Pancreas (tissue), 10 donors: ENCODE results near the gene DLGAP1. TPM values are rescaled to one million over a fixed set of nuclear protein-coding genes. Genes with fewer than 3 reads are reported as not detected.

ENCODE experiments used
- ATAC-seq, 4 donors: fragments of 200-7000 bp; cut with Tn5 transposase; one replicate each; pipeline versions ENCODE4 v1.8.0 to v1.9.1; 2020; ENCODE audit warnings: mild to moderate bottlenecking in 4 of 4, moderate library complexity in 4 of 4
- DNase-seq, 6 donors: peaks; one replicate each; pipeline ENCODE4 v3.0.0-alpha.2; 2020
- FAIRE-seq: peaks from 2 replicates; lab custom pipeline; 2012; peaks lifted over from hg19 to GRCh38; lab: Jason Lieb, UNC
- H3K27ac ChIP-seq, 4 donors: fragments of 200-600 bp; sonication (generic); 1 replicate in 3 of 4; 2 replicates in 1 of 4; pipeline versions ENCODE4 v1.5.0 to v1.8.0; 2020
- H3K27me3 ChIP-seq, 4 donors: fragments of 200-600 bp; one replicate each; pipeline ENCODE4 v1.8.0; 2021
- H3K36me3 ChIP-seq, 3 donors: fragments of 200-600 bp; sonication (generic) in 1 of 3; one replicate each; pipeline versions ENCODE4 v1.5.0 to v1.8.0; 2020 to 2021
- H3K4me1 ChIP-seq, 3 donors: fragments of 200-600 bp; one replicate each; pipeline ENCODE4 v1.8.0; 2021
- H3K4me3 ChIP-seq, 4 donors: fragments of 200-600 bp; sonication (generic) in 2 of 4; one replicate each; pipeline versions ENCODE4 v1.5.0 to v1.8.0; 2020 to 2021
- H3K9me3 ChIP-seq, 4 donors: fragments of 200-600 bp; one replicate each; pipeline ENCODE4 v1.8.0; 2021
- WGBS, 2 donors: extraction: QIAGEN DNeasy Blood & Tissue Kit; methylation state at CpG; one replicate each; pipeline ENCODE4 v1.1.7; 2013; 5-methylcytosine and 5-hydroxymethylcytosine counted together
- intact Hi-C, 3 donors: fragments of 100-400 bp; cut with DNase I; formaldehyde crosslinking; loops; one replicate each; pipeline versions ENCODE4 v1.11.1 to v1.14.2; 2022
- polyA plus RNA-seq, 2 donors: library from polyadenylated mRNA; stranded (reverse); fragments of 200-250 nt; gene quantifications; one replicate each; pipeline ENCODE4 v1.2.3, GENCODE V29; 2013
- total RNA-seq, 6 donors: library from RNA; stranded (reverse); fragmentation: NEBNext Ultra II Directional in 4 of 6; extraction: Animal tissue kit (Norgen Biotek cat#: 25700) in 4 of 6; gene quantifications; one replicate each; pipeline versions ENCODE4 v1.2.1 to v1.2.4, GENCODE V29; 2021 to 2023
- TF ChIP-seq, protein P1 (sequence below), 4 donors: fragments of 200-600 bp; sonication (generic) in 3 of 4; IDR thresholded peaks; one replicate each; pipeline versions ENCODE4 v1.5.0 to v1.8.0; 2021; ENCODE audit warnings: antibody characterized with exemption in 4 of 4
- donor health status: healthy with polysubstance abuse.
- donor health status: DM: no; HTN: no; CAD: no; lungs with moderate emphysema.
- donor health status: DM: no; HTN: no; CAD: no.
- donor health status: control.
- donor health status: control.
- donor health status: Bipolar disorder and iron deficiency.
- donor health status: DM: yes; HTN: yes; CAD: no.
- donor health status: DM: no; HTN: no; CAD: no.
- donor health status: DM: no; HTN: no; CAD: no.
- donor health status: DM: yes; HTN: yes; CAD: no.

DLGAP1 gene
- total and polyA plus RNA-seq, 8 donors: 0.12 to 0.62 (median 0.30) TPM; not detected in 2

DNA sequence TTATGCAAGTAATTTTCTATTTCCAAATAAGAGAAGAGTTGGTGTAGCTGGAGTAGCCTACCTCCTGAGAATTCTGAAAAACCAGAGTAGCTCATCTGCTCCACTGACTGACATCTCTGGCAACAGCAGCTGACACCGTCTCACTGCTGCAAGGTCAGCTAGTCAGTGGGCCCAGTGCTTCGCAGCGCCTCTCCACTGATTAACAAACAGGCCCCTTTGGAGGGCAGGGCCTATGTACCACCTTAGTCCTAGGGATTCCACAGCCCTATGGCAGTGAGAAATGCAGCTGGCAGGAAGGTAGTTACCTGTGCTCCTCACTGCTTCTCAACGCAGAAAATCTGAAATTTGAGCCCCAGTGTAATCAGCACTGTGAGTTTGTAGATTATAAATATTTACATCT lies 97.5 kb downstream of the DLGAP1 start:
- WGBS, 2 donors: 26 to 31% methylated on average over 4 of the region's 4 CpGs

DNA sequence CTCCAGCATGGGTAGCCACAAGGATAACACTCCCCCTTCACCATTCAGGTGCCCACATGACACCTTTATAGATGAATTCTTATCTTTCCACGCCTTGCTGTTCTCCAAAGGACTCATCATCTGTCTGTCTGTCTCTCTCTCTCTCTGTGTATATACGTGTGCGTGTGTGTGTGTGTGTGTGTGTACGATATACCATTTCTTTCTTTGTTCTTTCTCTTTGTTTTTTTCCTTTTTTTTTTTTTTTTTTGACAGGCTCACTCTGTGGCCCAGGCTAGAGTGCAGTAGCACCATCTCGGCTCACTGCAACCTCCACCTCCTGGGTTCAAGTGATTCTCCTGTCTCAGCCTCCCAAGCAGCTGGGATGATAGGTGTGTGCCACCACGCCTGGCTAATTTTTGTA lies 98.2 kb downstream of the DLGAP1 start:
- 87 to 91% methylated on average over 6 of the region's 6 CpGs for WGBS, 2 donors
- FAIRE-seq (no peak), DNase-seq (no peak), ATAC-seq (no peak)
- intact Hi-C loops: no loop called here
- no peak overlapping the region for H3K27ac ChIP-seq
- H3K36me3 ChIP-seq: no peaks in the 10 kb centered on the region
- TF ChIP-seq, protein P1, sequence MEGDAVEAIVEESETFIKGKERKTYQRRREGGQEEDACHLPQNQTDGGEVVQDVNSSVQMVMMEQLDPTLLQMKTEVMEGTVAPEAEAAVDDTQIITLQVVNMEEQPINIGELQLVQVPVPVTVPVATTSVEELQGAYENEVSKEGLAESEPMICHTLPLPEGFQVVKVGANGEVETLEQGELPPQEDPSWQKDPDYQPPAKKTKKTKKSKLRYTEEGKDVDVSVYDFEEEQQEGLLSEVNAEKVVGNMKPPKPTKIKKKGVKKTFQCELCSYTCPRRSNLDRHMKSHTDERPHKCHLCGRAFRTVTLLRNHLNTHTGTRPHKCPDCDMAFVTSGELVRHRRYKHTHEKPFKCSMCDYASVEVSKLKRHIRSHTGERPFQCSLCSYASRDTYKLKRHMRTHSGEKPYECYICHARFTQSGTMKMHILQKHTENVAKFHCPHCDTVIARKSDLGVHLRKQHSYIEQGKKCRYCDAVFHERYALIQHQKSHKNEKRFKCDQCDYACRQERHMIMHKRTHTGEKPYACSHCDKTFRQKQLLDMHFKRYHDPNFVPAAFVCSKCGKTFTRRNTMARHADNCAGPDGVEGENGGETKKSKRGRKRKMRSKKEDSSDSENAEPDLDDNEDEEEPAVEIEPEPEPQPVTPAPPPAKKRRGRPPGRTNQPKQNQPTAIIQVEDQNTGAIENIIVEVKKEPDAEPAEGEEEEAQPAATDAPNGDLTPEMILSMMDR (IDR thresholded peaks at IDR 0.05): no peak
- H3K4me3 ChIP-seq: no peak overlapping the region
- H3K9me3 ChIP-seq: no peaks in the 10 kb centered on the region
- no peaks in the 10 kb centered on the region for H3K4me1 ChIP-seq
- H3K27me3 ChIP-seq: no peaks in the 10 kb centered on the region

More for the DNA sequence above, 97.5 kb downstream of the DLGAP1 start:
- no peaks in the 10 kb centered on the region for H3K4me1 ChIP-seq
- no peak for DNase-seq
- no peaks in the 10 kb centered on the region for H3K9me3 ChIP-seq
- H3K27me3 ChIP-seq: no peaks in the 10 kb centered on the region
- no peaks in the 10 kb centered on the region for H3K36me3 ChIP-seq
- TF ChIP-seq, protein P1 (IDR thresholded peaks at IDR 0.05): no peak
- no peak overlapping the region for H3K4me3 ChIP-seq
- no peak overlapping the region for H3K27ac ChIP-seq
- FAIRE-seq: no peak
- intact Hi-C loops: no loop called here
- ATAC-seq: peak in 1 of 4 donors; percentile 18

DNA sequence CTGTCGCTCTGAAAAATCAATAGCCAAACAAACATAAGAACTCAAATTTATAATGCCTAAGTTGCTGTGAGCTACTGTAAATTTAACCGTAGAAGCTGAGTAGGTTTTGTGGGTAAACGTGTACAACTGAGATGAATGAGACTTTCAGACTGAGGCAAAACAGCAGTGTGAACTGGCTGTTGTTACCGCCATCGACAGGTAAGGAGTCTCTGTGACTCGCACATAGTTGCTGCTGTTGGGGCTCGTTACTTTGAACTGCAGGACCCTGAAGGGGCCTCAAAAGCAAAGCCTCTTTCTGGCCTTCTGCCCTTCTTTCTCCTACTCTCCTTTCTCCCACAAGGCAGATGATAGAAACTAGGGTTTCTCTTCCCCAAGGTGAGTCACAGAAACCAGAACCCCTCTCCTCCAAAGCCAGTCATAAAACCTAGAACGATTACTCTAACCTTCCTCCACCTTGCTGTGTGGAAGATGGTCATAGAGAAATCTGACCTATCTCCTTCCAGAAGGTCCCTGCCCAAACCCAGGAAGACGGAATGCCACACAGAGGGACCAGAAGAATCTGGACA lies 101.2 kb downstream of the DLGAP1 start:
- Histone ChIP-seq H3K9me3 (no peaks in the 10 kb centered on the region), H3K27ac (no peak overlapping the region), H3K4me3 (no peak overlapping the region), H3K4me1 (no peaks in the 10 kb centered on the region), H3K36me3 (no peaks in the 10 kb centered on the region), H3K27me3 (no peaks in the 10 kb centered on the region)
- TF ChIP-seq, protein P1 (IDR thresholded peaks at IDR 0.05): no peak
- no peak for FAIRE-seq
- intact Hi-C loops: no loop called here
- no peak for ATAC-seq
- 40% methylated on average over 9 of the region's 9 CpGs for WGBS, 2 donors
- DNase-seq: no peak

DNA sequence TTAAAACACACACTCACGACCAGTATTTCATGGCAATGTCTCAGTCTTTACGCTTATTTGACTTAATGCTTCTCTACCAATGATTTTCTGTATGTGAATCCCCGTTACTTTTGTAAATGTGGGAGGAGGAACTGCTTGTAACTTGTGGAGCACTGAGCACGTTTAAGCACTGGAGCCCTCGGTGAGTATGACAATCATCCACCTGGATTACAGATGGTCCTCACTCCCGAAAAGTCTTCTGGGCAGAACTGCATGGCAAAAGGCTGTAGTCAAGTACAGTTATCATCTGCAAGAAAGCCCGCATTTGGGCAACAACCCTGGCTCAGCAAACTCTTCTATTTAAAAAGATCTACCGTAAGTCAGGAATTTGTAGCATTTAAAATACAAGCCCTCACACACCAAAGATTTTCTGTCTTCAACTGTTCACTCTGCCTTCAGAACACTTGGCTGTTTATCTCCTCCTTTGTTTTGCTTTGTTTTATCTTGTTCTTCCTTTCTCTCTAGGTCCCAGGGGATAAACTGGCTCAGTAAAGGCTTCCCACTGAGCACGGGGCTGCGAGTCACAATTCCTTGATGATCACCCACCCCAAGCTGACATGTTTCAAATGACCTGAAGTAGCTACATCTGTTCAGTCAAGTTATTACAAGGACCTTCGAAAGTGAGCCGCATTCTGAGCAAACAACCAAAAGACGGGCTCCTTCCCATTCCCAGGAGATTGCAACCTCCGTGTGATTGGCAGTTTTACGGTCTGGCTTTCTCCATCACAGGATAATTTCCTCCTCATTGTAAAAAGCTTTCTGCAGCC lies 102.2 kb downstream of the DLGAP1 start:
- intact Hi-C loops: no loop called here
- H3K36me3 ChIP-seq: no peaks in the 10 kb centered on the region
- ATAC-seq: no peak
- TF ChIP-seq, protein P1 (IDR thresholded peaks at IDR 0.05): no peak
- H3K27me3 ChIP-seq: no peaks in the 10 kb centered on the region
- H3K4me1 ChIP-seq: no peaks in the 10 kb centered on the region
- H3K9me3 ChIP-seq: no peaks in the 10 kb centered on the region
- whole genome bisulfite sequencing, 2 donors: 45 to 51% methylated on average over 15 of the region's 15 CpGs
- FAIRE-seq: no peak
- no peak overlapping the region for H3K27ac ChIP-seq
- no peak overlapping the region for H3K4me3 ChIP-seq
- no peak for DNase-seq

DNA sequence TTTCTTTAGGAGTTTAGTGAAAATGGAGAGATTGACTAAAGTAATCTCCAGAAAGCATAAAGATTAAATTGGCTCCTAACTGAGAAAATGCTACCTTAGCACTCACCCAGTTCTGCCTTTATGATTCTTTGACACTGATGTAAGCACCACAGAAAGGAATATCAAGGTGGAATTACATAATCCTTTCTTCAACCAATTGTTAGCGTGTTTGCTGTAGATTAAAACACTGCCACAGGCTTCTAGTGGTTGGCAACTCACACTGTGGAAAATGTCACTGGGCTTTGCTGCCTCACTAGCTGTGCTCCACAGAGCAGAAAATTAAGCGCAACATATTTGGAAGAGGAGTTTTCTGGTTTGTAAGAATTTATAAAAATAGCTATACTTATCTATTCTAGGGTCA lies 104.1 kb downstream of the DLGAP1 start:
- Histone ChIP-seq H3K4me1 (no peaks in the 10 kb centered on the region), H3K4me3 (no peak overlapping the region), H3K9me3 (no peaks in the 10 kb centered on the region), H3K27ac (no peak overlapping the region), H3K27me3 (no peaks in the 10 kb centered on the region), H3K36me3 (no peaks in the 10 kb centered on the region)
- ATAC-seq (no peak), DNase-seq (no peak), FAIRE-seq (no peak)
- intact Hi-C loops: no loop called here
- WGBS, 2 donors: 43 to 55% methylated on average over 2 of the region's 2 CpGs
- TF ChIP-seq, protein P1 (IDR thresholded peaks at IDR 0.05): no peak
